ENCODE results near the gene SLC16A14.
"Not testable (repeated sequence)": the region's sequence is repeated elsewhere in the genome, so short reads cannot be mapped to it uniquely, and the experiment has no call there.

Gene SLC16A14, protein sequence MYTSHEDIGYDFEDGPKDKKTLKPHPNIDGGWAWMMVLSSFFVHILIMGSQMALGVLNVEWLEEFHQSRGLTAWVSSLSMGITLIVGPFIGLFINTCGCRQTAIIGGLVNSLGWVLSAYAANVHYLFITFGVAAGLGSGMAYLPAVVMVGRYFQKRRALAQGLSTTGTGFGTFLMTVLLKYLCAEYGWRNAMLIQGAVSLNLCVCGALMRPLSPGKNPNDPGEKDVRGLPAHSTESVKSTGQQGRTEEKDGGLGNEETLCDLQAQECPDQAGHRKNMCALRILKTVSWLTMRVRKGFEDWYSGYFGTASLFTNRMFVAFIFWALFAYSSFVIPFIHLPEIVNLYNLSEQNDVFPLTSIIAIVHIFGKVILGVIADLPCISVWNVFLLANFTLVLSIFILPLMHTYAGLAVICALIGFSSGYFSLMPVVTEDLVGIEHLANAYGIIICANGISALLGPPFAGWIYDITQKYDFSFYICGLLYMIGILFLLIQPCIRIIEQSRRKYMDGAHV

DNA sequence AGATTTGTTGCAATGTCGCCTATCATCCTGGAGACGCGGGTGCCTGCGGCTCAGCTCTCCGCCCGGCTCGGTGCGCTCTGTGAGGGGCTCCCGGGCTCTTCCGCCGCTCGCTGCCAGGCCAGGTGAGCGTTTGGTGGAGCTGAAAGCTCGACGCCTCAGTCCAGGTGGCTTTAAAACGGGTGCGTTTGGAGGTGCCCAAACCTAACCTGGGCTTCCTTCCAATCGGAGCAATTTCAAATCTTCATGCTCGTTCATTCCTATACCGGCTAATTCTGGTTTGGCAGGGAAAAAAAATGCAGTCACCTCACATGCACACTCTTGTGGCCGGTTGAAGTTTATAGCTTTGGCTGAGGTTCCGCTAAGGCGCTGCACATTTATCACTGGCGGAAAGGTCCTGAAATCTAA, at the start of gene SLC16A14:
TSS of gene SLC16A14 (minus strand) at position 274 of the 405 bp plus-strand sequence. CDS start 9,572 bp downstream, outside the sequence.
- in situ Hi-C loops (cut with HindIII; ENCODE audit: low sequenced_read_pairs): no loop called here
- peak; percentile 63 for DNase-seq (ENCODE audit: low read depth, low spot score)
- TF ChIP-seq, protein P1, sequence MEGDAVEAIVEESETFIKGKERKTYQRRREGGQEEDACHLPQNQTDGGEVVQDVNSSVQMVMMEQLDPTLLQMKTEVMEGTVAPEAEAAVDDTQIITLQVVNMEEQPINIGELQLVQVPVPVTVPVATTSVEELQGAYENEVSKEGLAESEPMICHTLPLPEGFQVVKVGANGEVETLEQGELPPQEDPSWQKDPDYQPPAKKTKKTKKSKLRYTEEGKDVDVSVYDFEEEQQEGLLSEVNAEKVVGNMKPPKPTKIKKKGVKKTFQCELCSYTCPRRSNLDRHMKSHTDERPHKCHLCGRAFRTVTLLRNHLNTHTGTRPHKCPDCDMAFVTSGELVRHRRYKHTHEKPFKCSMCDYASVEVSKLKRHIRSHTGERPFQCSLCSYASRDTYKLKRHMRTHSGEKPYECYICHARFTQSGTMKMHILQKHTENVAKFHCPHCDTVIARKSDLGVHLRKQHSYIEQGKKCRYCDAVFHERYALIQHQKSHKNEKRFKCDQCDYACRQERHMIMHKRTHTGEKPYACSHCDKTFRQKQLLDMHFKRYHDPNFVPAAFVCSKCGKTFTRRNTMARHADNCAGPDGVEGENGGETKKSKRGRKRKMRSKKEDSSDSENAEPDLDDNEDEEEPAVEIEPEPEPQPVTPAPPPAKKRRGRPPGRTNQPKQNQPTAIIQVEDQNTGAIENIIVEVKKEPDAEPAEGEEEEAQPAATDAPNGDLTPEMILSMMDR (IDR thresholded peaks at IDR 0.05; ENCODE audit: low read depth, low read length): peak; percentile 46
- H3K4me3 ChIP-seq (ENCODE audit: low read depth, low read length): peak within 1 kb of the TSS; percentile 50

DNA sequence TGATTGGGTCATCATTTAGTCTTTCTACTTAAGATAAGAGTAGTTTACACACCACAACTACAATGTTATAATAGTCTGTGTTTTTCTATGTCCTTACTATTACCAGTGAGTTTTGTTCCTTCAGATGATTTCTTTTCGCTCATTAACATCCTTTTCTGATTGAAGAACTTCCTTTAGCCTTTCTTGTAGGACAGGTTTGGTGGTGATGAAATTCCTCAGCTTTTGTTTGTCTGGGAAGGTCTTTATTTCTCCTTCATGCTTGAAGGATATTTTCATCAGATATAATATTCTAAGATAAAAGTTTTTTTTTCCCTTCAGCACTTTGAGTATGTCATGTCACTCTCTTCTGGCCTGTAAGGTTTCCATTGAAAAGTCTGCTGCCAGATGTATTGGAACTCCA, 38.0 kb upstream of the SLC16A14 start:
- TF ChIP-seq, protein P1 (IDR thresholded peaks at IDR 0.05; ENCODE audit: low read depth, low read length): no peak
- no peak overlapping the region for H3K4me3 ChIP-seq (ENCODE audit: low read depth, low read length)
- in situ Hi-C loops (cut with HindIII; ENCODE audit: low sequenced_read_pairs): no loop called here
- no peak for DNase-seq (ENCODE audit: low read depth, low spot score)

DNA sequence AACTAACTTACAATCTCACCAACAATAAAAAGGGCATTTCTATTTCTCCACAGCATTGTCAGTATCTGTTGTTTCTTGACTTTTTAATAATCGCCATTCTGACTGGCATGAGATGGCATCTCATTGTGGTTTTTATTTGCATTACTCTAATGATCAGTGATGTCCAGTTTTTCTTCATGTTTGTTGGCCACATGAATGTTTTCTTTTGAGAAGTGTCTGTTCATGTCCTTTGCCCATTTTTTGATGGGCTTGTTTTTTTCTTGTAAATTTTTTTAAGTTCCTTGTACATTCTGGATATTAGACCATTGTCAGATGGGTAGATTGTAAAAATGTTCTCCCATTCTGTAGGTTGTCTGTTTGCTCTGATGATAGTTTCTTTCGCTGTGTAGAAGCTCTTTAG, 33.2 kb upstream of the SLC16A14 start:
- H3K4me3 ChIP-seq (ENCODE audit: low read depth, low read length); in situ Hi-C loops (cut with HindIII; ENCODE audit: low sequenced_read_pairs); DNase-seq (ENCODE audit: low read depth, low spot score): not testable (repeated sequence)

DNA sequence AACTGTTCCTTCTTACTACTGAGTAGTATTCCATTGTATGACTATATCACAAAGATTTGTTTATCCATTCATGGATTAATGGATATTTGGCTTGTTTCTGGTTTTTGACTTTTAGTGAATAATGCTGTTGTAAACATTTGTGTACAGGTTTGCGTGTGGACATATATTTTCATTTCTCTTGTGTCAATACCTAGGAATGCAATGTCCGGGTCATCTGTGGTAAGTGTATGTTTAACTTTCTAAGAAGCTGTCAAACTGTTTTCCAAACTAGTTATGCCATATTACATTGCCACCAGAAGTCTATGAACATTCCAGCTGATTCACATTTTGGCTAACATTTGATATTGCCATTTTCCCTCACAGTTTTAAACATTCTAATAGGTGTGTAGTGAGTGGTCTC, 29.1 kb upstream of the SLC16A14 start:
- no peak for DNase-seq (ENCODE audit: low read depth, low spot score)
- TF ChIP-seq, protein P1 (IDR thresholded peaks at IDR 0.05; ENCODE audit: low read depth, low read length): no peak
- in situ Hi-C loops (cut with HindIII; ENCODE audit: low sequenced_read_pairs): no loop called here
- no peak overlapping the region for H3K4me3 ChIP-seq (ENCODE audit: low read depth, low read length)

DNA sequence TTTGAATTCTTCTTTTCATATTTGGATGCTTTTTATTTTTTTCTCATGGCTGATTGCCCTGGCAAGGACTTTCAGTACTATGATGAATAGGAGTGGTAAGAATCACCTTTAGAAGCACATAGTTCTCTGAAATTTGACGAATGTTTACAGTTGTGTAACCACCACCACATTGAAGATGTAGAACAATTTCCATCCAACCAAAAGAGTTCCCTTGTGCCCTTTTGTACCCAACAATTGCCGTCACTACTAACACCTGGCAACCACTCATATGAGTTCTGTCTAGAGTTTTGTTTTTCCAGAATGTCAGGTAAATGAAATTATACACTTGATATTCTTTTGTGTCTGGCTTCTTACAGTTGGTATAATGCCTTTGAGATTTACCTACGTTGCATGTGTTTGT, 28.7 kb upstream of the SLC16A14 start:
- in situ Hi-C loops (cut with HindIII; ENCODE audit: low sequenced_read_pairs): no loop called here
- TF ChIP-seq, protein P1 (IDR thresholded peaks at IDR 0.05; ENCODE audit: low read depth, low read length): no peak
- H3K4me3 ChIP-seq (ENCODE audit: low read depth, low read length): no peak overlapping the region
- DNase-seq (ENCODE audit: low read depth, low spot score): no peak

DNA sequence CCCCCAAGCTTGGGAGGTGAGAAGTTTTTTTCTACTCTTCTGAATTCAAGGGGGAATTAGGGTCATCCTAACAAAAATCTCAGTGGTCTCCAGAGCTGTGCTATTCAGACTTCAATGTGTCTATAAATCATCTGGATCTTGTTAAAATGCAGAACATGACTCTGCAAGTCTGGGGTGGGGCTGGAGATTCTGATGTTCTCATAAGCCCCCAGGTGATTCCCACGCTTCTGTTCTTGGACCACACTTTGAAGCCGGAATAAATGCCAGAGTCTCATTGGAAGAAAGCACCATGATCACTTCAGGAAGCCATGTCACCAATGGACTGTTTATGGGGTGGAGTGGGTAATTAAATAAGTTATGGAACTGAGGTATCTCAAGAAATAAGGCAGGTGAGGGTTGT, 22.2 kb upstream of the SLC16A14 start:
- in situ Hi-C loops (cut with HindIII; ENCODE audit: low sequenced_read_pairs): no loop called here
- no peak for DNase-seq (ENCODE audit: low read depth, low spot score)
- H3K4me3 ChIP-seq (ENCODE audit: low read depth, low read length): no peak overlapping the region
- TF ChIP-seq, protein P1 (IDR thresholded peaks at IDR 0.05; ENCODE audit: low read depth, low read length): no peak

DNA sequence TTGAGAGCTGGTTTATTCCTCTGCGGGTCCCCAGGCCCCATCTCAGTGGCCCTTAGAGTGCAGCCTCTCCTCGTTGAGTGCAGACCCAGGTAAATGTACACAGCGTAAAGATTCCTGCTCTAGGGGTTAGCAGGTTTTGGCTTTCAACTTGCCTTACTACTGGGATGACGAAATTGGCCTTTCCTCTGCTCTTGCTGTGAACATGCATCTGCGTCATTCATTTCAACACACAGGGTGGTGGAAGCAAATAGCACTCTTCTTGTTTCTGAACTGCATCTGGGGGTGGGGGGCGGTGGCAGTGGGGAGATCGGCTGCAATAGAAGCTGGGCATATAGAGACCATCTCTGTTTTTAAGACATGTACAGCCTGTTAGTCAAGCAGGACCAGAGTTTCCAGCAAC, 16.5 kb upstream of the SLC16A14 start:
- DNase-seq (ENCODE audit: low read depth, low spot score): no peak
- TF ChIP-seq, protein P1 (IDR thresholded peaks at IDR 0.05; ENCODE audit: low read depth, low read length): no peak
- H3K4me3 ChIP-seq (ENCODE audit: low read depth, low read length): no peak overlapping the region
- in situ Hi-C loops (cut with HindIII; ENCODE audit: low sequenced_read_pairs): no loop called here

All from astrocyte of the spinal cord (primary cell).